DMS114 treated with DMSO at 0.1 percent for 48 hours (cell line): Measurements from ENCODE around the gene CHAF1B.

ENCODE experiments used
- DNase-seq: peaks from one replicate; lab custom pipeline; 2025; ENCODE audit not compliant: unreplicated experiment; lab: John Stamatoyannopoulos, UW

The CHAF1B gene

DNA sequence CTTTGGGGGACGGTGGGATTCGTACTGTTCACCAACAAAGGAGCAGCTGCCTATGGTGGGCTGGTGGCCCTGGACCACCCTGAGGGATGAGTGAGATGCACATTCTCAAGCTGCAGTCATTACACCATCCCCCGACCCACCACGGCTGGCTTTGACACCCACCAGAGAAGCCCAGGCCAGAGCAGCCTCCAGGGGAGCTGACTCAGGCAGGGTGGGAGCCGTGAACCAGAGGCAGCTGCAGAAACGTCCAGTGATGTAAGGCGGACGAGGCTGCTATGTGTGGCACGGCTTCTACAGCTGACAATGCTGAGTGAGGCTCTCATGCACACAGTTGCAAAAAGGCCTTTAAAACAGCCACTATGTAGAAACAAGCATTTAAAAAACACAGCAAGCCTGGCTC, 40.1 kb downstream of the CHAF1B start:
- DNase-seq: no peak

DNA sequence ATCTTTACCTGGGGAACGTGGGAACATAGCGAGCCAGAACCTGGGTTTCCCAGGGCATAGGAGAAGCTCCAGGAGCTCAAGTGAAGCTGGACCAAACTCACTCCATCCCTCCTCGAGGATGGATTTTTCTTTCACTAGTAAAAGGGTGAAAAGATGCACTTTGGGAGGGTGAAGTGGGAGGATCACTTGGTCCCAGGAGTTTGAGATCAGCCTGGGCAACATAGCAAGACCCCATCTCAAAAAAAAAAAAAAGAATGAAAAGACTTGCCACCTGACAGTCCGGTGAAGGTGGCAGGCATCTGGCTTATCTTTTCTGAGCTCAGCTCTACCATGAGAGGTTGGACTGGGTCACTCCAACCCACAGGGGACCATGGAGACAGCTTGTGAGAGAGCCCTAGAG, 42.3 kb downstream of the CHAF1B start:
- no peak for DNase-seq

DNA sequence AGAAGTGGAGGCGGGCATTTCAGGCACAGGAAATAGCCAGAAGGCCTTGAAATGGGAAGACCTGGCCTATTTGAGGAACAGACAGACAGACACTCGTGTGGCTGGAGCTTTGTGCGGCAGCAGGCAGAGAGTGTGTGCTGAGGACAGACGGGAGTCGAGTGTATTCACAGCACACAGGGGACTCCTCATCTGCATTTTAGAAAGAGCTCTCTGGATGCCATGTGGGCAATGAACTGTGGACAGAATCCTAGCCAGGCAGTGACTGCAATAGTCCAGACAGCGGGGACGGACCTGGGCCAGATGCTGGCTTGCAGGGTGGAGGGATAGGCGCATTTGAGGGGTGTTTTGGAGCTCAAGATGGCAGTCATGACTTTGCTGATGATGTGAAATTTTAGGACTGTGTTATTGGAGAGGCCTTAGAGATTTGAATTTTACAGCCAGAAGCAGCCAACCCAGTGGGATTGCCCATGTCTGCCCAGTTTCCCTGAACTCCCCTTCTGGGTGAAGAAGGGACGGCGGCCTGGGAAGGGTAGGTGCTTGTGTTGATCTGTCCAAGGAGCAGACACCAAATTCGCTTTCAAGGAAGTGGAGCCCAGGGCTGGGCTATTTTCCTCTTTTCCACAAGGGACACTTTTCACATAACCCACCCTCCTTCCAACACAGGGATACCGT, 43.7 kb downstream of the CHAF1B start:
- DNase-seq: no peak

DNA sequence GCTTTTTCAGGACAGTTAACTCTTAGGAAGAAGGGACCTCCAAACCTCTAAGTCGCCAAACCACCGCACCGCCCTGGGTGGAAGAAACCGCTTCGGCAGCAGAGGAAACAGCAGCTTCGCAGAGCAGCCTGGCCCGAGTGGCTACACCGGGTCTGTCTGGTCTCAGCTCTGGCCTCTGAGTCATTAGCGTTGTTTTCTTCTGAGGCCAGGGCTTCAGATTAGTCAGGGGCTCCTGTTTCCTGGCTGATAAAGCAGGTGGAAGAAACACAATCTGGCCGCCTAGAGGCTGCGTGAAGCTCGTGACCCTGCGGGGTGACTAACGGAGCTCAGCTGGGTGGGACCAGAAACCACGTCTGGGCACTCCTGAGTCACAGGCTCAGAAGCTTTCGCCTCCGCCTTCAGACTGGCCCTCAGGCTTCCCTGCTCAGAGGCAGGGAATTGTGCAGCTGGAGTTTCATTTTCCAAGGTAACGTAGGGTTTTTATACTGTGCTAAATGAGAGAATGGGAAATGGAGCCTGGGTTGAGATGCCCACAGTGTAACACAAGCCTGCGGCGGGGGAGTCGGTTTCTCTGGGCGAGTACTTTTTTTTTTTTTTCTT, 44.9 kb downstream of the CHAF1B start:
- no peak for DNase-seq

DNA sequence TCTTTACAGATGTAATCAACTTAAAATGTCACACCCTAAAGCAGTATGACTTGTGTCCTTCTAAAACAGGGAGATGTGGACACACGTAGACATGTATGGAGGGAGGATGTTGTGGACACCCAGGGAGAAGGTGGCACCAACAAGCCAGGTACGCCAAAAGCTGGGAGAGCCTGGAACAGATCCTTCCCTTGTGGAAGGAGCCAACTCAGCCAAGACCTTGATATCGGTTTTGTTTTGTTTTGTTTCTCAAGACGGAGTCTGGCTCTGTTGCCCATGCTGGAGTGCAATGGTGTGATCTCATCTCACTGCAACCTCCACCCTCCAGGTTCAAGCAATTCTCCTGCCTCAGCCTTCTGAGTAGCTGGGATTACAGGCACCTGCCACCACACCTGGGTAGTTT, 45.6 kb downstream of the CHAF1B start:
- DNase-seq: no peak

DNA sequence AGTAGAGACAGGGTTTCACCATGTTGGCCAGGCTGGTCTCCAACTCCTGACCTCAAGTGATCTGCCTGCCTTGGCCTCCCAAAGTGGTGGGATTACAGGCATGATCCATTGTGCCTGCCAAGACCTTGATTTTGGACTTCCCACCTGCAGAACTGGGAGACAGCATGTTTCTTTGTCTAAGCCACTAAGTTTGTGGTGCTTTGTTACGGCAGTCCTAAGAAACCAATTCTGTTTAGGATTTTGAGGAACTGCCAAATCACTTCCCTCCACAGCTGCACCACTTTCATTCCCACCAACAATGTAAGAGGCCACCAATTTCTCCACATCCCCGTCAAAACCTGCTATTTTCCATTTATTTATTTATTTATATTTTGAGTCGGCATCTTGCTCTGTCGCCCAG, 46.1 kb downstream of the CHAF1B start:
- DNase-seq: no peak

DNA sequence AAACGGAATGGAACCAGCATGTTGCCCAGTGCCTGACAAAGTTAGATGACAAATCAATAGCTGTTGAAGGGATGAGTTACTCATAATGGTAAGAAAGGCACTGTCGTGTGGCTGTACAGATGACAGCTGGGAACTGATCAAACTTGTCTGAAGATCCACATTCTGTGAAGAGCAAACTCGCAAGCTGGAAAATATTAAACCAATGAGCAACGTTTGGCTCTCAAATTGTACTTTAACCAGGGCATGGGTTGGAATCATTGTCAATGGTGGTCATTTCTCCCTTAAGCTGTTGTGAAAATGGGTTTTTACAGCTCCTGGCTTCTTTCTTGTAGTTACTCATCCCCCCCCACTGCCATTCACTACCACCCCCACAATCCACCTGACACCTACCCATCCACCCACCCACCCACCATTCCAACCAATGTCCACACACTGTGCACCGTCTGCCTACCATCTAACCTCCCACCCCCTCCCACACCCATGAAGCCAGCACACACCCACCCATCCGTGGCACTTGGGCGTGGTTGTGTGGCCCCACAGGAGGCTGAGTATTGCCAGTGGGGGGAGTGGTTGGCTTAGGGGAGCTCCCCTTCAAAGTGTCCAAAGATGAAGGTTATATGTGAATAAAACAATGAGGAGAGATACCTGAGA, 48.0 kb downstream of the CHAF1B start:
- no peak for DNase-seq

DNA sequence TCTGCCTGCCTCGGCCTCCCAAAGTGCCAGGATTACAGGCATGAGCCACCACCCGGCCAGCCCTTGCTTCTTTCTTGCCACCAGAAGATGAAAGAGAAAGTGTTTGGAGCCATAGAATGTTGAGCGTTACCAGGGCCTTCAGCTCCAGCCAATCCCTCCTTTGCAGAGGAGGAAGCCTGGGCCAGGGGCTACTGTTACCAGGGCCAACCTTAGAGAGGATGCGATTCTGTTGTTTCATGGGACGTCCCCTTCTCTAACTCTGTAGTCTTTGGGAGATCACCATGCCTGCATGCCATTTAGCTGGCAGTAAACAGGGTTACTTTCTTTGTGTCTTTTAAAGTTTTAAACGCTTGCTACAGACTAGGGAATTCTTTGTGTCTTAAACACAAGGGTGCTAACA, 49.0 kb downstream of the CHAF1B start:
- DNase-seq: no peak

DNA sequence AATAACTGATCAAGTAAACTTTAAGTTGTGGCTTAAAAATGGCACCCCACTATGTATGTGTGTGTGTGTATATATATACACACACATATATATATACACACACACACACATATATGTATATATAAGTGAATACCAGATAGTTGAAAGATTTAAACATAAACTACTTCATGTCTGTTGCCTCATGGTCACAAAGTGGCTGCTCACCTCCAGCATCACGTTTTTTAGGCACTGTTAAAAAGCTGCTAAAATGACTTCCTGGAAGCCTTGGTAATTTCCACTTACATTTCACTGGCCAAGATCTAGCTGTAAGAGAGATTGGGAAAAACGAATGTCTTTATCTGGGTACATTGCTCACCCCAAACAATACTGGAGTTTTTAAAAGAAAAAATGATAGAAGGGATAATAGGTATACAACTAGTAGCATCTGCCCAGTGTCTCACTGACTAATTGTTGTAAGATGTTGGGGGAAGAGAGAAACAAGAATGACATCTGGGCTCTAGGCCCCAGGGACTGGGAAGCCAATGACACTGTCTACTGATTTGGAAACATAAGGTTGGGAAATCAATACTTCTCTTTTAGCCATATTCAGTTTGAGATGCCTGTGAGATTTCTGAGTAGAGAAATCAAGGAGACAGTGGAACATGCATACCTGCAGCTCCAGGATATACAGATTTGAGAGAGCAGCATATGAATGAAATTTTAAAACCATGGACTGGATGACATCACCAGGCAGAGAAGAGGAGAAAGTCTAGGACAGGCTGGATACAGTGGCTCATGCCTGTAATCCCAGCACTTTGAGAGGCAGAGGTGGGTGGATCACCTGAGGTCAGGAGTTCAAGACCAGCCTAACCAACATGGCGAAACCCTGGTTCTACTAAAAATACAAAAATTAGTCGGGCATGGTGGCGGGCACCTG, 51.9 kb downstream of the CHAF1B start:
- DNase-seq: no peak

DNA sequence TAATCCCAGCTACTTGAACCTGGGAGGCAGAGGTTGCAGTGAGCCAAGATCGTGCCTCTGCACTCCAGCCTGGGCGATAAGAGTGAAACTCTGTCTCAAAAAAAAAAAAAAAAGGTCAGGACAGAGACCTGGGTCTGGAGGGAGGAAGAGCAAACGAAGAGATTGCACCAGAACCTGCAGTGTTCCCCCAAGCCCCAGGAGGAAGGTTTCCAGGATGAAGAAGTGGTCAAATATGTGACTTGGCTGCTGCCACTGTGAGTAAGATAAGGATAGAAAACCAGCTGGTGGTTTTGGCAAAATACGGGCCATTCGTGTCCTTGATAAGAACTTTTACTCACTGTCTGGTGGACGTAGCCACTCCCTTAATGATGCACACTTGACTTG, 52.5 kb downstream of the CHAF1B start:
- no peak for DNase-seq

DNA sequence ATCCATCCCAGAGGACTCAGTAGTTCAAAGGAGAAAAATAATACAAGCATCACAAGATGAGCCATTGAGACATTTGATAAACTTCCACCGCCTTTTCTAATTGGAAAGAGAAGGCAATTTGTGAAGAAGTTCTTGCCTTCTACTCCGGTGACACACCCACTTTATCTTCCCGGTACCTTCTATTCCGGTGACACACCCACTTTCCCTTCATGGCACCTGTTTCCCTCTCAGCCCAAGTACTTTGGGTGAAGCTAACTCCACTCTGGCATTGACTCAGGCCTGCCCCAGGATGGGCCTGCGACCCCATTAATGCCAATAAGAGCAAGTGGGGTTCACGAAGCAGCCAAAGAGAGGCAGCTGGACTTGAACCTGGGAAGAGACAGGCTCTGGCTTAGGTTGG, 56.5 kb downstream of the CHAF1B start:
- DNase-seq: no peak

DNA sequence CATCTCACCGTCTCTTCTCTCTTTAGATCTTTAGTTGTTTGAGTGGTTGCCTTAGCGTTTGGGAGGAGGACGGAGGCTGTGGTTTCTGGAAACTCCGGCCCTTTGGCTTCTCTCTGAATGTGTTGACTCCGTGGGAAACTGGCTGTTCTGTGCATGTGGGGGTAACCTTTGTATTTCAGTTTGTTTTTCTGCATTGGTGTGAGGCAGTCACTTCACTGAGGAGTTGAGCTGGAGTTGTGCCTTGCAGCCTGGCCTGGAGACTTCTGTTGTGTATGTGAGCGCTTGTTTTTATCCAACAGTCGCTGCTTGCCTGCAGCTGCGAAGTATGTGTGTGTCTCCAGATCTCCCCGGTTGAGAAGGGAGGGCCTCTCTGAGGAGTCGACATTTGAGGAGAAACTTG, 61.1 kb downstream of the CHAF1B start:
- no peak for DNase-seq

DNA sequence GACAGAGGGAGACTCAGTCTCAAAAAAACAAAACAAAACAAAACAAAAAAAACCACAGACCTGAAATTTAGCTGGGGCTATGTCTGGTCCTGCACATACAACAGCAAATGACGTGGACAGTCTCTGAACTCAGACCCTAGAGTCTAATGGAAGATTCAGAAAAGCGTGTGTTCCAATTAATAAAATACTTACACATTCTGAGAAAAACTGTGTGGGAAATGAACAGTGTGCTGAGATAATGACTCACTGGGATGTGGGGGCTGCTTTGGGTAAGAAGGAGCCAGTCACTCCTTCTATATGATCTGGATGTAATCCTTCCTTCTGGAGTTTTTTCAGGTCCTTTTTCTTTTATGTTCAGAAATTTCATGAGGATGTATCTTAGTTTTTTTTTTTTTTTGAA, 65.3 kb downstream of the CHAF1B start:
- DNase-seq: no peak

DNA sequence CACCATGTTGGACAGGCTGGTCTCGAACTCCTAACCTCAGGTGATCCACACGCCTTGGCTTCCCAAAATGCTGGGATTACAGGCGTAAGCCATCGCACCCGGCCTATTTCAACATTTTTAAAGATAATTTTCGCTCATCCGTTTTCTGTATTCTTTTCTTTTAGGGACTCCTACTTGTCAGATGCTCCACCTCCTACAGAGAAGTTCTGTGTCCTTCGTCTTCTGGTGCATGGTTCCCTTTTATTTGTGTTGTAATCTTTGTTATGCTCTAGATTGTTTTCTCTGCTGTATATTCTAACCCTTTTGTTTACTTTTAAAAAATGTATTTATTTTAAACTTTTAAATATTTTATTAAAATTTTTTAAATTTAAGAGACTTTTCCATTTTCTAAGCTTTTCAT, 66.3 kb downstream of the CHAF1B start:
- no peak for DNase-seq

DNA sequence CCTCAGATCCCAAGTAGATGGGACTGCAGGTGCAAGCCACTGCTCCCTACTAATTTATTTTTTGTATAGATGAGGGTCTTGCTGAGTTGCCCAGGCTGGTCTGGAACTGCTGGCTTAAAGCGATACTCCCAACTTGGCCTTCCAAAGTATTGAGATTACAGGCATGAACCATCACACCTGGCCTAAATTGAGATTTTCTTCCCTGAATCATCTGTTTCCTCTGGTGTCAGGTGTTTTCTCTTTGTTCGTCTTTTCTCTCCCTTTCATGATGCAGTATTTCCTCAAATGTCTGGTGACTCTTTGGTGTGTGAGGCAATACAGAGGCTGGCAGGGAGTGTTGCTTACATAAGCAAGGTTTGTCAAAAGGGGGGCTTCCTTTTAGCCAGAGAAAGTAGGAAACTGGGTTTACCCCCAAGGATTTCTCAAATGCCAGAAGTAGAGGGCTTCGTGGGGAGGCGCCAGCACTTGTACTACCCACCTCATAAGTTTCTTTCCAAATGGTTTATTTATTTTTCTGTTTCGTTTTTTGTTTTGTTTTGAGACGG, 67.2 kb downstream of the CHAF1B start:
- no peak for DNase-seq

DNA sequence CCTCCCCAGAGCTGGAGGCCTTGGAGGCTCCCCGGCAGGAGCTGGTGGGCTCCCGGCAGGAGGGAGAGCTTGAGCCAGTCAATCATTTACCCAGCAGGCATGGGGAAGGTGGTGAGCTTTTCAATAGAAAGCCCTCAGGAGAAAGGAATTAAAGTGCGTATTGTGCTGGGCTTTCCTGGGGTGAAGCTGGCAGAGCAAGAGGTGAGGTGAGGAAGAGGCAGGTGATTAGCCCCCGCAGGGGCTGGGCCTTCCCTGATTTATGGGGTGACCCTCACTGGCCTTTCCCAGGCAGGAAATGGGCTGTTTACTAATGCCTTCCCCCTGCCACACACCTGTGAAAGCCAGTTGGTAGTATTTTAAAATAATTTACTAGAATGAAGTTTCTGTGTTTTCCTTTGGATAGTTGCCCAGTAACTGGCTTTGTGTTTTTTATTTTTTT, 68.9 kb downstream of the CHAF1B start:
- no peak for DNase-seq

DNA sequence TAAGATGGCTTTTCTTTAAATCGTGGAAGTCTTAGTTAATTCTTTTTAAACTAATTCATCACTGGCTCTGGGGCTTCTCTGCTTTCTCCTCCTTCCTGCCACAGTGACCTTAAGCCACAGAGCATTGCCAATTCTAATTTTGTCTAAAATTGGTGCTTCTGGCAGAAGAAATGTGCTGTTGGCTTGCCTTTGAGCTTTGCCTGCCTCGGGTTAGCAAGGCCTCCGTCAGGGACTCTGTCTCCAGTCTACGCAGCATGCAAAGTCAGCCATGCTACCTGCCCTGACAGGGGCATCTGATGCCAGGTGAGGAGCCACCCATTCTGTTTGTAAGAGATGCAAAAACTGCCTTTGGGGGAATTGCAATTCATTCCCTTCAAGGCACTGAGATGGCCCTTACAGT, 69.5 kb downstream of the CHAF1B start:
- no peak for DNase-seq

DNA sequence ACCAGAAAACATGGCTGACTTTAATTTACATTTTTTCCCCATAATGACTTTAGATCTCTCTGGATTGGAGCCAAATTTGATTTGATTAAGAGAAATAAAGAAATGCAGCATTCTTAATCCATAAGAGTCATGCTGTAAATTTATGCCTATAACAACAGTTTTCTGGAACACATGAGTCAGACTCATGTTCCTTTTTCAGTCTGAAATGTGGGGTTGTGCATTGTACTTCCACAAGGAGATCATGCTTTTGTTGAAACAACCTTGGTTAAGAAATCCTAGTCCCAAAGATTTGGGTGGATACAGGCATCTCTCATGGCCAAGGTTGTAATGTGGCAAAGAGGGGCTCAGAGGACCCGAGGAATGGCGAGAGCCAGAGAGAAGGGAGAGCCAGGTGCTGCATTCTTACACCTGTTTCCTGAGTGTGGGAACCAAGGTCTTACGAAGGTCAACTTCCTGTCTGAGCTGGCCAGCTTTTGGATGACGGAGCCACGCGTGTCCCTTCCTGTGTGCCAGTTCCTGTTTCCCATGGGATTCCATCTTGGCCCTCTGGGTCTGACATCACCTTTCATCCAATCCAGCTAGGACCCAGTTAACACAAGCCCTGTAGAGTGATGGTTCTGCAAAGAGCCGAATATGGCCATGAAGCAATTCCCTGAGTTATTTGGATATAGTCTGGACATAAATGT, 71.7 kb downstream of the CHAF1B start:
- no peak for DNase-seq

DNA sequence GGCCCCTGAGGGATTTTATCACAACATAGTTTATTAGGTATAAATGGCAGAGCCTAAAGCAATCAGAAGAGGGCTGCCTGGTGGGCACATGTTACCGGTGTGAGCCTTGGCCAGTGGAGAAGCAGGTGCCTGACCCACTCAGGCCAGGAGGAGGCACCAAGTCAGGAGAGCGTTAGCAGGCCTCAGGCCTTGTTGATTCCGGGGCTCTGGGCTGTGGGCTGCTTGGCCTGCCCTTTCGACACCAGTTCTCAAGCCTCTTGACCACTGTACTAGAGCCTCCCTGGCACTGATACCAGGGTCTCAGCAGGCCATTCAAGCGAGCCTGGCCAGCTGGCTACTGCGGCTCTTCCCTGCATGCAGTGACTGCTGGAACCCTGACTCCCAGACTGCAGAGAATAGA, 73.9 kb downstream of the CHAF1B start:
- no peak for DNase-seq

DNA sequence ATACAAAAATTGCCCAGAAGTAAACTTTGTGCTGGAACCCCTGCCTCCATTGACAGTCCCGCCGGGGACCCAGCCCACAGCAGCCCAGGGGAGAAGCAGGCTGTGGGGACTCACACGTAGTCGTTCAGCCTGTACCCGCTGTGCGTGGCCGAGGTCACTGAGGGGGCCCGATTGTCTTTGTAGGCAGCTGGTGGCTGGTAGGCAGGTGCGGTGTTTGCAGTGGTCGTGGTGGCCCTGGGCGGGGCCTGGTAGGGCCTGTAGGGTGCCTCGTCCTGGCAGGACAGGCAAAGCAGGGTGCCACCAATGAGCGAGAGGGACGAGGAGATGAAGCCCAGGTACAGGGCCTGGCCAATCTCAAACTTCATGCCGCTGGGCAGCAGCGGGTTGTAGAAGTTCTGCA, 75.7 kb downstream of the CHAF1B start:
- DNase-seq: no peak
